ENCODE measurements around the gene FCHSD1. TPM values are rescaled to one million over a fixed set of nuclear protein-coding genes. Genes with fewer than 3 reads are reported as not detected.

The FCHSD1 gene
- total RNA-seq, 4 donors from 2014 or later: 10.7 to 53.4 (median 34.5) TPM

- WGBS, 2 donors: 53 to 54% methylated on average over 5 of the region's 5 CpGs
- Histone ChIP-seq H3K27me3 (no peaks in the 10 kb centered on the region), H3K27ac (no peak overlapping the region), H3K4me1 (peaks cover 0 to 6% (median 0%) of the 10 kb centered on the region in 4 donors), H3K9me3 (no peaks in the 10 kb centered on the region), H3K36me3 (peaks cover 0 to 11% (median 0%) of the 10 kb centered on the region in 3 donors), H3K4me3 (no peak overlapping the region)
- DNase-seq (ENCODE audit: low spot score in 2 of 2): no peak
- no peak for TF ChIP-seq CTCF (IDR thresholded peaks at IDR 0.05)
- TF ChIP-seq EP300 (IDR thresholded peaks at IDR 0.05): no peak
- no peak for TF ChIP-seq POLR2A (IDR thresholded peaks at IDR 0.05)
Observed at GRCh38 chr5:141674747-141675146, 23.5 kb upstream of the FCHSD1 start.

GRCh38 chr5:141672841-141673813, 21.9 kb upstream of the FCHSD1 start:
- peak overlapping the region in 3 of 4 donors; percentile 19 to 75 (median 68) for H3K27ac ChIP-seq
- no peak for DNase-seq (ENCODE audit: low spot score in 2 of 2)
- H3K27me3 ChIP-seq: no peaks in the 10 kb centered on the region
- H3K4me3 ChIP-seq: no peak overlapping the region
- TF ChIP-seq CTCF (IDR thresholded peaks at IDR 0.05) (no peak), EP300 (IDR thresholded peaks at IDR 0.05) (no peak), POLR2A (IDR thresholded peaks at IDR 0.05) (no peak)
- H3K9me3 ChIP-seq: no peaks in the 10 kb centered on the region
- peaks cover 0 to 5% (median 0%) of the 10 kb centered on the region in 4 donors for H3K4me1 ChIP-seq
- WGBS, 2 donors: 48 to 57% methylated on average over 18 to 19 of the region's 19 CpGs
- peaks cover 0 to 17% (median 0%) of the 10 kb centered on the region in 3 donors for H3K36me3 ChIP-seq

- 89 to 91% methylated on average over 22 to 23 of the region's 23 CpGs for WGBS, 2 donors
Observed at GRCh38 chr5:141672071-141672840, 21.0 kb upstream of the FCHSD1 start.

GRCh38 chr5:141669520-141669919, 18.3 kb upstream of the FCHSD1 start:
- no peak overlapping the region for H3K4me3 ChIP-seq
- DNase-seq (ENCODE audit: low spot score in 2 of 2): no peak
- H3K9me3 ChIP-seq: no peaks in the 10 kb centered on the region
- H3K4me1 ChIP-seq: peaks cover 0 to 5% (median 0%) of the 10 kb centered on the region in 4 donors
- WGBS, 2 donors: 69 to 75% methylated on average over 4 of the region's 4 CpGs
- H3K27me3 ChIP-seq: no peaks in the 10 kb centered on the region
- peaks cover 0 to 15% (median 0%) of the 10 kb centered on the region in 3 donors for H3K36me3 ChIP-seq
- TF ChIP-seq CTCF (IDR thresholded peaks at IDR 0.05) (no peak), POLR2A (IDR thresholded peaks at IDR 0.05) (no peak), EP300 (IDR thresholded peaks at IDR 0.05) (no peak)
- H3K27ac ChIP-seq: no peak overlapping the region

More at GRCh38 chr5:141672071-141672840, 21.0 kb upstream of the FCHSD1 start:
- Histone ChIP-seq H3K36me3 (peaks cover 0 to 15% (median 0%) of the 10 kb centered on the region in 3 donors), H3K4me1 (peaks cover 0 to 5% (median 0%) of the 10 kb centered on the region in 4 donors), H3K9me3 (no peaks in the 10 kb centered on the region), H3K27me3 (no peaks in the 10 kb centered on the region), H3K4me3 (no peak overlapping the region), H3K27ac (peak overlapping the region in 3 of 4 donors; percentile 19 to 75 (median 68))
- DNase-seq (ENCODE audit: low spot score in 2 of 2): no peak
- no peak for TF ChIP-seq POLR2A (IDR thresholded peaks at IDR 0.05)

- Histone ChIP-seq H3K4me1 (peaks cover 0 to 5% (median 0%) of the 10 kb centered on the region in 4 donors), H3K9me3 (no peaks in the 10 kb centered on the region), H3K4me3 (no peak overlapping the region), H3K27ac (no peak overlapping the region), H3K27me3 (no peaks in the 10 kb centered on the region), H3K36me3 (peaks cover 0 to 20% (median 0%) of the 10 kb centered on the region in 3 donors)
- TF ChIP-seq EP300 (IDR thresholded peaks at IDR 0.05) (no peak), CTCF (IDR thresholded peaks at IDR 0.05) (no peak), POLR2A (IDR thresholded peaks at IDR 0.05) (no peak)
- 49 to 58% methylated on average over 8 of the region's 8 CpGs for WGBS, 2 donors
- DNase-seq (ENCODE audit: low spot score in 2 of 2): no peak
Observed at GRCh38 chr5:141668601-141669265, 17.5 kb upstream of the FCHSD1 start.
